Osteoblast (primary cell): ENCODE results near the gene CCDC178. TPM values are rescaled to one million over a fixed set of nuclear protein-coding genes. Genes with fewer than 3 reads are reported as not detected.

Experiments
- DNase-seq: peaks from one replicate; pipeline ENCODE4 v3.0.0; 2011; ENCODE audit warnings: low spot score, mixed read lengths; ENCODE audit not compliant: insufficient read length; ENCODE audit errors: missing footprints
- H2AFZ ChIP-seq: 2 replicates; pipeline ENCODE4 v1.6.0; 2011; ENCODE audit warnings: mild to moderate bottlenecking, low read length
- H3K27ac ChIP-seq: 2 replicates; pipeline ENCODE4 v1.5.1; 2011; ENCODE audit warnings: mild to moderate bottlenecking, low read depth, low read length, moderate library complexity
- H3K27me3 ChIP-seq: 2 replicates; pipeline ENCODE4 v1.6.0; 2012; ENCODE audit warnings: mild to moderate bottlenecking, control low read depth, inconsistent platforms, low read length, moderate library complexity; ENCODE audit not compliant: insufficient read depth
- H3K36me3 ChIP-seq: 2 replicates; pipeline ENCODE4 v1.5.1; 2011; ENCODE audit warnings: mild to moderate bottlenecking, low read length, control low read depth, moderate library complexity; ENCODE audit not compliant: insufficient read depth
- H3K4me1 ChIP-seq: 2 replicates; pipeline ENCODE4 v1.5.1; 2011; ENCODE audit warnings: mild to moderate bottlenecking, low read length, control low read depth, moderate library complexity; ENCODE audit not compliant: insufficient read depth
- H3K4me2 ChIP-seq: 2 replicates; pipeline ENCODE4 v1.6.0; 2011; ENCODE audit warnings: mild to moderate bottlenecking, low read length; ENCODE audit not compliant: insufficient read depth
- H3K4me3 ChIP-seq: fragments of 200-600 bp; sonication (generic); 3 replicates; pipeline ENCODE4 v1.5.1; 2012; ENCODE audit warnings: mild to moderate bottlenecking, low read length, inconsistent platforms; ENCODE audit not compliant: insufficient read depth
- H3K79me2 ChIP-seq: 2 replicates; pipeline ENCODE4 v1.6.0; 2012; ENCODE audit warnings: mild to moderate bottlenecking, low read length, control low read depth, inconsistent platforms; ENCODE audit not compliant: insufficient read depth
- H3K9me3 ChIP-seq: 2 replicates; pipeline ENCODE4 v1.5.1; 2011; ENCODE audit warnings: low read depth, low read length, control low read depth
- H4K20me1 ChIP-seq: 2 replicates; pipeline ENCODE4 v1.6.0; 2012; ENCODE audit warnings: mild to moderate bottlenecking, low read length, control low read depth; ENCODE audit not compliant: insufficient read depth
- CTCF ChIP-seq: IDR thresholded peaks from 2 replicates; pipeline ENCODE4 v1.5.1; 2011; ENCODE audit warnings: mild to moderate bottlenecking, low read depth, low read length, moderate library complexity; ENCODE audit errors: extremely low read depth
- total RNA-seq: library from RNA; depleted of rRNA; stranded (reverse); fragments of >200 nt; gene quantifications from 2 replicates; pipeline ENCODE4 v1.2.3, GENCODE V29; 2012

CCDC178 gene
- total RNA-seq, 1 donor = not detected

- Histone ChIP-seq H3K4me1 (no peaks in the 10 kb centered on the region), H2AFZ (no peak overlapping the region), H3K4me2 (no peak overlapping the region), H4K20me1 (no peaks in the 10 kb centered on the region), H3K9me3 (peaks cover 4% of the 10 kb centered on the region), H3K79me2 (no peaks in the 10 kb centered on the region), H3K36me3 (no peaks in the 10 kb centered on the region), H3K27ac (no peak overlapping the region), H3K27me3 (no peaks in the 10 kb centered on the region), H3K4me3 (no peak overlapping the region)
- DNase-seq = no peak
- no peak for TF ChIP-seq CTCF
These were observed 124.4 kb downstream of the CCDC178 start for GRCh38 chr18:33316146-33316587.

- DNase-seq = no peak
- H3K27ac ChIP-seq = no peak overlapping the region
- no peak for TF ChIP-seq CTCF
- no peaks in the 10 kb centered on the region for H3K27me3 ChIP-seq
- H3K4me1 ChIP-seq = no peaks in the 10 kb centered on the region
- H3K79me2 ChIP-seq = no peaks in the 10 kb centered on the region
- no peak overlapping the region for H2AFZ ChIP-seq
- no peak overlapping the region for H3K4me2 ChIP-seq
- peaks cover 4% of the 10 kb centered on the region for H3K9me3 ChIP-seq
- H4K20me1 ChIP-seq = no peaks in the 10 kb centered on the region
- no peak overlapping the region for H3K4me3 ChIP-seq
- H3K36me3 ChIP-seq = no peaks in the 10 kb centered on the region
These were observed 133.0 kb downstream of the CCDC178 start for GRCh38 chr18:33307520-33307919.

- Histone ChIP-seq H2AFZ (no peak overlapping the region), H4K20me1 (no peaks in the 10 kb centered on the region), H3K4me2 (no peak overlapping the region), H3K4me3 (no peak overlapping the region), H3K4me1 (no peaks in the 10 kb centered on the region), H3K27ac (no peak overlapping the region), H3K9me3 (no peaks in the 10 kb centered on the region), H3K27me3 (no peaks in the 10 kb centered on the region), H3K36me3 (no peaks in the 10 kb centered on the region), H3K79me2 (no peaks in the 10 kb centered on the region)
- TF ChIP-seq CTCF = no peak
- no peak for DNase-seq
These were observed 136.2 kb downstream of the CCDC178 start for GRCh38 chr18:33304277-33304676.

GRCh38 chr18:33291539-33291938 lies 149.0 kb downstream of the CCDC178 start:
- Histone ChIP-seq H3K4me3 (no peak overlapping the region), H3K27ac (no peak overlapping the region), H2AFZ (no peak overlapping the region), H3K36me3 (no peaks in the 10 kb centered on the region), H3K4me2 (no peak overlapping the region), H3K9me3 (no peaks in the 10 kb centered on the region), H3K4me1 (no peaks in the 10 kb centered on the region), H4K20me1 (no peaks in the 10 kb centered on the region), H3K79me2 (no peaks in the 10 kb centered on the region), H3K27me3 (no peaks in the 10 kb centered on the region)
- no peak for TF ChIP-seq CTCF
- no peak for DNase-seq
